GM23338 (cell line): Measurements from ENCODE around the gene SLC9A2. TPM values are rescaled to one million over a fixed set of nuclear protein-coding genes. Genes with fewer than 3 reads are reported as not detected.

Source experiments
- ATAC-seq: fragments of 200-7000 bp; cut with Tn5 transposase; 3 replicates; pipeline ENCODE4 v1.9.1; 2020
- DNase-seq: peaks from one replicate; pipeline ENCODE4 v3.0.0-alpha.2; 2015; ENCODE audit warnings: low spot score
- H2AFZ ChIP-seq: fragments of 200-600 bp; sonication (generic); 2 replicates; pipeline ENCODE4 v1.8.0; 2016; ENCODE audit warnings: antibody characterized with exemption, mild to moderate bottlenecking, moderate library complexity
- H3F3A ChIP-seq: fragments of 200-600 bp; sonication (generic); replicated peaks from 2 replicates; pipeline ENCODE4 v1.8.0; 2017; ENCODE audit warnings: antibody characterized with exemption, mixed run types, low read depth
- H3K27ac ChIP-seq: fragments of 200-600 bp; sonication (generic); 2 replicates; pipeline ENCODE4 v1.6.1; 2016; ENCODE audit warnings: low read depth
- H3K27me3 ChIP-seq: fragments of 200-600 bp; sonication (generic); 2 replicates; pipeline ENCODE4 v1.8.0; 2016; ENCODE audit warnings: mild to moderate bottlenecking, mixed run types, moderate library complexity; ENCODE audit not compliant: insufficient read depth
- H3K36me3 ChIP-seq: fragments of 200-600 bp; sonication (generic); 2 replicates; pipeline ENCODE4 v1.8.0; 2016; ENCODE audit warnings: mild to moderate bottlenecking; ENCODE audit not compliant: insufficient read depth
- H3K4me1 ChIP-seq: fragments of 200-600 bp; sonication (generic); 2 replicates; pipeline ENCODE4 v1.8.0; 2016; ENCODE audit warnings: mild to moderate bottlenecking, moderate library complexity; ENCODE audit not compliant: insufficient read depth
- H3K4me2 ChIP-seq: fragments of 200-600 bp; sonication (generic); 2 replicates; pipeline ENCODE4 v1.7.1; 2017; ENCODE audit warnings: mixed run types
- H3K4me3 ChIP-seq: fragments of 200-600 bp; sonication (generic); 2 replicates; pipeline ENCODE4 v1.6.1; 2016; ENCODE audit warnings: mixed run types
- H3K79me2 ChIP-seq: fragments of 200-600 bp; sonication (generic); replicated peaks from 2 replicates; pipeline ENCODE4 v1.8.0; 2017; ENCODE audit warnings: mild to moderate bottlenecking; ENCODE audit not compliant: insufficient read depth
- H3K9me2 ChIP-seq: fragments of 200-600 bp; sonication (generic); 2 replicates; pipeline ENCODE4 v1.8.0; 2017; ENCODE audit not compliant: insufficient read depth
- H4K20me1 ChIP-seq: fragments of 200-600 bp; sonication (generic); replicated peaks from 2 replicates; pipeline ENCODE4 v1.8.0; 2017; ENCODE audit warnings: mild to moderate bottlenecking; ENCODE audit not compliant: insufficient read depth
- H3K27ac Mint-ChIP-seq: 2 replicates; pipeline ENCODE4 v1.8.0; 2020; ENCODE audit warnings: inconsistent platforms, mild to moderate bottlenecking, moderate library complexity, mixed read lengths
- H3K27me3 Mint-ChIP-seq: 3 replicates; pipeline ENCODE4 v1.8.0; 2022; ENCODE audit warnings: low read depth, mild to moderate bottlenecking, moderate library complexity, mixed read lengths, inconsistent platforms; ENCODE audit not compliant: insufficient read depth, poor library complexity
- H3K36me3 Mint-ChIP-seq: 3 replicates; pipeline ENCODE4 v1.8.0; 2021; ENCODE audit warnings: low read depth, mild to moderate bottlenecking, inconsistent platforms, moderate library complexity, mixed read lengths
- H3K4me1 Mint-ChIP-seq: 3 replicates; pipeline ENCODE4 v1.8.0; 2020; ENCODE audit warnings: mild to moderate bottlenecking, inconsistent platforms, mixed read lengths
- H3K4me3 Mint-ChIP-seq: 3 replicates; pipeline ENCODE4 v1.8.0; 2021; ENCODE audit warnings: moderate library complexity, mild to moderate bottlenecking, inconsistent platforms, mixed read lengths
- H3K9me3 Mint-ChIP-seq: 3 replicates; pipeline ENCODE4 v1.8.0; 2020; ENCODE audit warnings: moderate library complexity, mild to moderate bottlenecking, inconsistent platforms, mixed read lengths
- CTCF ChIP-seq, 2 experiments: fragments of 200-600 bp in 1 of 2; sonication (generic) in 1 of 2; conservative IDR thresholded peaks; 2 replicates each; pipeline versions ENCODE4 v1.5.1 to v1.6.1; 2016 to 2017; ENCODE audit warnings: antibody characterized with exemption in 2 of 2, low read depth in 2 of 2, mild to moderate bottlenecking in 2 of 2, moderate library complexity in 1 of 2
- NANOG ChIP-seq: IDR thresholded peaks from 2 replicates; pipeline ENCODE4 v1.6.1; 2016; ENCODE audit warnings: antibody characterized with exemption, borderline replicate concordance
- ZNF331 ChIP-seq: fragments of 250-450 bp; sonication (Bioruptor Pico); IDR thresholded peaks from 2 replicates; pipeline ENCODE4 v1.5.0; 2020; ENCODE audit warnings: low read depth, mild to moderate bottlenecking, moderate library complexity
- ZNF462 ChIP-seq: fragments of 250-450 bp; sonication (Bioruptor Pico); IDR thresholded peaks from 2 replicates; pipeline ENCODE4 v1.5.0; 2020; ENCODE audit warnings: mild to moderate bottlenecking, moderate library complexity
- polyA plus RNA-seq: library from polyadenylated mRNA; unstranded; fragments of >200 nt; fragmentation: Nextera tagmentation; extraction: Ambion mirVana; gene quantifications from 2 replicates; pipeline ENCODE4 v1.2.1, GENCODE V29; 2016
- total RNA-seq: library from RNA; depleted of rRNA; stranded (reverse); fragments of >200 nt; shearing (Covaris generic); gene quantifications from 2 replicates; pipeline ENCODE4 v1.2.3, GENCODE V29; 2014

SLC9A2 gene
- total and polyA plus RNA-seq, 2 experiments from 2014 or later: 0.03 to 0.24 TPM

- Histone ChIP-seq H3K79me2 (no peaks in the 10 kb centered on the region), H3K4me1 (no peaks in the 10 kb centered on the region), H3K9me2 (no peaks in the 10 kb centered on the region), H3F3A (no peaks in the 10 kb centered on the region), H3K36me3 (no peaks in the 10 kb centered on the region), H3K27me3 (no peaks in the 10 kb centered on the region), H4K20me1 (no peaks in the 10 kb centered on the region), H3K27ac (no peak overlapping the region), H3K4me3 (no peak overlapping the region), H2AFZ (no peak overlapping the region), H3K4me2 (no peak overlapping the region)
- no peaks in the 10 kb centered on the region for H3K4me1 Mint-ChIP-seq
- no peaks in the 10 kb centered on the region for H3K36me3 Mint-ChIP-seq
- H3K9me3 Mint-ChIP-seq: no peaks in the 10 kb centered on the region
- no peak for TF ChIP-seq NANOG
- TF ChIP-seq ZNF462 (CRISPR knock-in tag): no peak
- TF ChIP-seq CTCF (conservative IDR thresholded peaks at IDR 0.05; ENCODE audit: low read depth in 2 of 2): peak; percentile 70 to 80
- peak; percentile 59 for DNase-seq
- H3K4me3 Mint-ChIP-seq: no peak overlapping the region
- no peak for ATAC-seq
- no peaks in the 10 kb centered on the region for H3K27me3 Mint-ChIP-seq
- H3K27ac Mint-ChIP-seq: no peak overlapping the region
Observed at GRCh38 chr2:102592601-102593000, 26.8 kb upstream of the SLC9A2 start.

DNA sequence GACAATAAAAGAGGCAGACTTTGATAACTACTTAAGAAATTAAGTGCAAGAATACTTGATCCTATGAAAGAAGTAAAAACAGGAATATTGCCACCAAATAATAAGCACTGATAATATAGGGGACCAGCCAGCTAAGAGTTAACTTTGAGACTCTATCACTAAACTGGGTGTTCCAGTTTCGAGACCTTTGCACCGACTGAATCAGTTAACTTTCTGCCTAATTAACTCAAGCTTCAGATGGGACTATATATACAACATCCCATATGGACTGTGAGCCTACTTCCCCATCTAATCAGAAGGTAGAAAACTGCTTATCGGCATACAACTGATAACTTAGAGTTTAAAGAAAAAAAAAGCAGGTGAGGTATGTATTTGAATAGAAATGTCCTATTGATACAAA is 25.8 kb upstream of the SLC9A2 start:
- Histone ChIP-seq H3K4me1 (no peaks in the 10 kb centered on the region), H3K27me3 (no peaks in the 10 kb centered on the region), H4K20me1 (no peaks in the 10 kb centered on the region), H2AFZ (no peak overlapping the region), H3K4me2 (no peak overlapping the region), H3F3A (no peaks in the 10 kb centered on the region), H3K79me2 (no peaks in the 10 kb centered on the region), H3K4me3 (no peak overlapping the region), H3K9me2 (no peaks in the 10 kb centered on the region), H3K36me3 (no peaks in the 10 kb centered on the region), H3K27ac (no peak overlapping the region)
- no peaks in the 10 kb centered on the region for H3K36me3 Mint-ChIP-seq
- no peak overlapping the region for H3K4me3 Mint-ChIP-seq
- no peaks in the 10 kb centered on the region for H3K27me3 Mint-ChIP-seq
- H3K4me1 Mint-ChIP-seq: no peaks in the 10 kb centered on the region
- ATAC-seq: no peak
- no peaks in the 10 kb centered on the region for H3K9me3 Mint-ChIP-seq
- no peak overlapping the region for H3K27ac Mint-ChIP-seq
- DNase-seq: no peak
- no peak for TF ChIP-seq ZNF462 (CRISPR knock-in tag)
- TF ChIP-seq ZNF331 (CRISPR knock-in tag): no peak
- no peak for TF ChIP-seq NANOG
